Measurements from ENCODE around the gene MED25. TPM values are rescaled to one million over a fixed set of nuclear protein-coding genes. Genes with fewer than 3 reads are reported as not detected.

MED25 gene
- total and polyA plus RNA-seq, 9 of the 15 experiments (the other 6 are each of a cell fraction or from before 2014, with no cell fraction given), result 4.1 to 93.9 (median 19.3) TPM

DNA sequence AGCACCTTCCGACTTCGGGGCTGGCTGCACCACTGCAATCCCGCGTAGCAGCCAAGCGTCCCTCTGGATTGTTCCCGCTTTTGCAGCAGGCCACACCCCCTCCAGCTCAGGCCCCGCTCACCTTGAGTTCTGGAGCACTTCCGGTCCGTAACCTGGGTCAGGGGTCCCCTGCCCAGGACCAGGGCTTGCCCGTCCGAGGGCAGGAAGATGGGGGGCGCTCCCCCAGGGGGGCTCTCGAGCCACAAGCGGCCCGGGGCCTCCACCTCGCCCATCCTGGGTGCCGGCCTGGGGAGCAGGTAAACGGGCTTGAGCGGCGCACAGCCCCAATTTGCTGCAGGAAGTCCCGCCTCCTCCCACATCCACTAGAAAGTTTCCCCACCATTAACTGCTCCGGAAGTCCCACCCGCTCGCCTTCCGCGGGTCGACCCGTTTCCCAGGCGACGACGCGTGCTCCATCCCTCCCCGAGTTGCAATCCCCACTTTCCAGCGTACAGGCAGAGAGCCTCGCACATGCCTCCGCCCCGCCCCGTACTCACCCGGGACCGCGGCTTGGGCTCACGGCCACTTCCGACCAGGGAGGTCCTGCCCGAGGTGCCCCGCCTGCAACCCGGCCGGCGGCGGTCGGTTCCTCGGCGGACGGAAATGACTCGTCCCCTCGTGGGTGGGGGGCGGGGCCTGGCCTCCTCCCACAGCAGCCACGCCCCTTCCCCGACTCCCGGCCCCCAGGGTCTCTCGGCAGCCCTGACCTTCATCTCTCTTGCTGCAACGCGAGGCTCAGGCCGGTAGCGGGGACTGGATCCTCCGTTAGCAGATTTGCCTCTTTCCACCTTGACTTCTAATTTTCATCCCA is 49.1 kb downstream of the MED25 start, which contains the start of gene PNKP (continued):
- TF ChIP-seq, protein P1, sequence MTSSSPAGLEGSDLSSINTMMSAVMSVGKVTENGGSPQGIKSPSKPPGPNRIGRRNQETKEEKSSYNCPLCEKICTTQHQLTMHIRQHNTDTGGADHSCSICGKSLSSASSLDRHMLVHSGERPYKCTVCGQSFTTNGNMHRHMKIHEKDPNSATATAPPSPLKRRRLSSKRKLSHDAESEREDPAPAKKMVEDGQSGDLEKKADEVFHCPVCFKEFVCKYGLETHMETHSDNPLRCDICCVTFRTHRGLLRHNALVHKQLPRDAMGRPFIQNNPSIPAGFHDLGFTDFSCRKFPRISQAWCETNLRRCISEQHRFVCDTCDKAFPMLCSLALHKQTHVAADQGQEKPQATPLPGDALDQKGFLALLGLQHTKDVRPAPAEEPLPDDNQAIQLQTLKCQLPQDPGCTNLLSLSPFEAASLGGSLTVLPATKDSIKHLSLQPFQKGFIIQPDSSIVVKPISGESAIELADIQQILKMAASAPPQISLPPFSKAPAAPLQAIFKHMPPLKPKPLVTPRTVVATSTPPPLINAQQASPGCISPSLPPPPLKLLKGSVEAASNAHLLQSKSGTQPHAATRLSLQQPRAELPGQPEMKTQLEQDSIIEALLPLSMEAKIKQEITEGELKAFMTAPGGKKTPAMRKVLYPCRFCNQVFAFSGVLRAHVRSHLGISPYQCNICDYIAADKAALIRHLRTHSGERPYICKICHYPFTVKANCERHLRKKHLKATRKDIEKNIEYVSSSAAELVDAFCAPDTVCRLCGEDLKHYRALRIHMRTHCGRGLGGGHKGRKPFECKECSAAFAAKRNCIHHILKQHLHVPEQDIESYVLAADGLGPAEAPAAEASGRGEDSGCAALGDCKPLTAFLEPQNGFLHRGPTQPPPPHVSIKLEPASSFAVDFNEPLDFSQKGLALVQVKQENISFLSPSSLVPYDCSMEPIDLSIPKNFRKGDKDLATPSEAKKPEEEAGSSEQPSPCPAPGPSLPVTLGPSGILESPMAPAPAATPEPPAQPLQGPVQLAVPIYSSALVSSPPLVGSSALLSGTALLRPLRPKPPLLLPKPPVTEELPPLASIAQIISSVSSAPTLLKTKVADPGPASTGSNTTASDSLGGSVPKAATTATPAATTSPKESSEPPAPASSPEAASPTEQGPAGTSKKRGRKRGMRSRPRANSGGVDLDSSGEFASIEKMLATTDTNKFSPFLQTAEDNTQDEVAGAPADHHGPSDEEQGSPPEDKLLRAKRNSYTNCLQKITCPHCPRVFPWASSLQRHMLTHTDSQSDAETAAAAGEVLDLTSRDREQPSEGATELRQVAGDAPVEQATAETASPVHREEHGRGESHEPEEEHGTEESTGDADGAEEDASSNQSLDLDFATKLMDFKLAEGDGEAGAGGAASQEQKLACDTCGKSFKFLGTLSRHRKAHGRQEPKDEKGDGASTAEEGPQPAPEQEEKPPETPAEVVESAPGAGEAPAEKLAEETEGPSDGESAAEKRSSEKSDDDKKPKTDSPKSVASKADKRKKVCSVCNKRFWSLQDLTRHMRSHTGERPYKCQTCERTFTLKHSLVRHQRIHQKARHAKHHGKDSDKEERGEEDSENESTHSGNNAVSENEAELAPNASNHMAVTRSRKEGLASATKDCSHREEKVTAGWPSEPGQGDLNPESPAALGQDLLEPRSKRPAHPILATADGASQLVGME (CRISPR knock-in tag; IDR thresholded peaks at IDR 0.05), result no peak; the same call in 1 of the 2 replicates
- TF ChIP-seq PHTF2 (CRISPR knock-in tag; IDR thresholded peaks at IDR 0.05), result no peak
- TF ChIP-seq ZNF316 (IDR thresholded peaks at IDR 0.05), result peak; percentile 7; the same call in 1 of the 2 replicates
- TF ChIP-seq ZNF274 (IDR thresholded peaks at IDR 0.05; ENCODE audit: borderline replicate concordance, low read depth, low read length), result no peak
- peak; percentile 46; the same call in 1 of the 2 replicates for TF ChIP-seq CEBPG (CRISPR knock-in tag; IDR thresholded peaks at IDR 0.05)
- 0 out of 4 replicates have a peak, but pooled peaks of 1 of the 2 experiments have one; percentile 10 for TF ChIP-seq CEBPG (tag; conservative IDR thresholded peaks at IDR 0.05 in 1 of 2, IDR thresholded peaks at IDR 0.05 in 1 of 2)
- no peak for TF ChIP-seq ZC3H4 (CRISPR knock-in tag; IDR thresholded peaks at IDR 0.05; ENCODE audit: borderline replicate concordance)
- no peak for TF ChIP-seq ZNF778 (CRISPR knock-in tag; IDR thresholded peaks at IDR 0.05)
- TF ChIP-seq, protein P2, sequence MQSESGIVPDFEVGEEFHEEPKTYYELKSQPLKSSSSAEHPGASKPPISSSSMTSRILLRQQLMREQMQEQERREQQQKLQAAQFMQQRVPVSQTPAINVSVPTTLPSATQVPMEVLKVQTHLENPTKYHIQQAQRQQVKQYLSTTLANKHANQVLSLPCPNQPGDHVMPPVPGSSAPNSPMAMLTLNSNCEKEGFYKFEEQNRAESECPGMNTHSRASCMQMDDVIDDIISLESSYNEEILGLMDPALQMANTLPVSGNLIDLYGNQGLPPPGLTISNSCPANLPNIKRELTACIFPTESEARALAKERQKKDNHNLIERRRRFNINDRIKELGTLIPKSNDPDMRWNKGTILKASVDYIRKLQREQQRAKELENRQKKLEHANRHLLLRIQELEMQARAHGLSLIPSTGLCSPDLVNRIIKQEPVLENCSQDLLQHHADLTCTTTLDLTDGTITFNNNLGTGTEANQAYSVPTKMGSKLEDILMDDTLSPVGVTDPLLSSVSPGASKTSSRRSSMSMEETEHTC (IDR thresholded peaks at IDR 0.05), result peak; percentile 51; the same call in 1 of the 2 replicates
- TF ChIP-seq ZNF24 (IDR thresholded peaks at IDR 0.05), result no peak
- TF ChIP-seq GTF2F1 (IDR thresholded peaks at IDR 0.05; ENCODE audit: low read depth, low read length), result 0 out of 2 replicates have a peak, but pooled peaks have one; percentile 24
- TF ChIP-seq ZNF445 (CRISPR knock-in tag; IDR thresholded peaks at IDR 0.05; ENCODE audit: low read depth), result no peak
- peak; percentile 97 for TF ChIP-seq RBBP5 (IDR thresholded peaks at IDR 0.05; ENCODE audit: borderline replicate concordance, insufficient read depth, low read length, poor library complexity, severe bottlenecking)
- TF ChIP-seq, protein P3, sequence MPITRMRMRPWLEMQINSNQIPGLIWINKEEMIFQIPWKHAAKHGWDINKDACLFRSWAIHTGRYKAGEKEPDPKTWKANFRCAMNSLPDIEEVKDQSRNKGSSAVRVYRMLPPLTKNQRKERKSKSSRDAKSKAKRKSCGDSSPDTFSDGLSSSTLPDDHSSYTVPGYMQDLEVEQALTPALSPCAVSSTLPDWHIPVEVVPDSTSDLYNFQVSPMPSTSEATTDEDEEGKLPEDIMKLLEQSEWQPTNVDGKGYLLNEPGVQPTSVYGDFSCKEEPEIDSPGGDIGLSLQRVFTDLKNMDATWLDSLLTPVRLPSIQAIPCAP (CRISPR knock-in tag; IDR thresholded peaks at IDR 0.05; ENCODE audit: borderline replicate concordance), result no peak
- no peak for TF ChIP-seq ZNF655 (CRISPR knock-in tag; IDR thresholded peaks at IDR 0.05)
- no peak for TF ChIP-seq PYGO2 (tag; IDR thresholded peaks at IDR 0.05)
- TF ChIP-seq POLR2A (conservative IDR thresholded peaks at IDR 0.05), result peak; percentile 93

All from K562 (cell line).